Parathyroid adenoma (tissue), 2 donors: ENCODE measurements around the gene SOCS3.
"Not testable (repeated sequence)": the region's sequence is repeated elsewhere in the genome, so short reads cannot be mapped to it uniquely, and the experiment has no call there.

Source experiments
- H2AFZ ChIP-seq: fragments of 300-600 bp; sonication (generic); one replicate; pipeline ENCODE4 v1.7.0; 2017; ENCODE audit warnings: antibody characterized with exemption, mild to moderate bottlenecking
- H3K27ac ChIP-seq: fragments of 300-600 bp; sonication (generic); one replicate; pipeline ENCODE4 v1.7.0; 2017
- H3K27me3 ChIP-seq: fragments of 300-600 bp; sonication (generic); one replicate; pipeline ENCODE4 v1.7.0; 2017; ENCODE audit warnings: low read length; ENCODE audit not compliant: control insufficient read depth, insufficient read depth
- H3K36me3 ChIP-seq: fragments of 300-600 bp; sonication (generic); one replicate; pipeline ENCODE4 v1.7.0; 2017; ENCODE audit warnings: low read length; ENCODE audit not compliant: control insufficient read depth, insufficient read depth
- H3K4me1 ChIP-seq: fragments of 300-600 bp; sonication (generic); one replicate; pipeline ENCODE4 v1.7.0; 2017; ENCODE audit warnings: control low read depth
- H3K4me2 ChIP-seq: fragments of 300-600 bp; sonication (generic); one replicate; pipeline ENCODE4 v1.7.0; 2017; ENCODE audit warnings: low read length
- H3K4me3 ChIP-seq: fragments of 300-600 bp; sonication (generic); one replicate; pipeline ENCODE4 v1.7.0; 2017; ENCODE audit warnings: low read depth, low read length
- H3K79me2 ChIP-seq: fragments of 300-600 bp; sonication (generic); one replicate; pipeline ENCODE4 v1.7.0; 2017; ENCODE audit warnings: control low read depth
- H3K9ac ChIP-seq: fragments of 300-600 bp; sonication (generic); one replicate; pipeline ENCODE4 v1.7.0; 2017; ENCODE audit warnings: mild to moderate bottlenecking
- H3K9me3 ChIP-seq: fragments of 300-600 bp; sonication (generic); one replicate; pipeline ENCODE4 v1.7.0; 2017; ENCODE audit warnings: low read length; ENCODE audit not compliant: control insufficient read depth
- CTCF ChIP-seq: fragments of 300-600 bp; sonication (generic); IDR thresholded peaks from one replicate; pipeline ENCODE4 v1.7.0; 2017; ENCODE audit warnings: antibody characterized with exemption, mild to moderate bottlenecking
- donor health status: primary hyperparathyroidism.

The SOCS3 gene

GRCh38 chr17:78337244-78338109 lies 22.4 kb downstream of the SOCS3 start:
- H3K27me3 ChIP-seq: no peaks in the 10 kb centered on the region
- H3K9ac ChIP-seq: no peak overlapping the region
- H3K9me3 ChIP-seq: no peaks in the 10 kb centered on the region
- H3K27ac ChIP-seq: no peak overlapping the region
- H3K79me2 ChIP-seq: no peaks in the 10 kb centered on the region
- no peaks in the 10 kb centered on the region for H3K36me3 ChIP-seq
- H3K4me3 ChIP-seq: no peak overlapping the region
- no peak overlapping the region for H3K4me2 ChIP-seq
- no peaks in the 10 kb centered on the region for H3K4me1 ChIP-seq
- H2AFZ ChIP-seq: no peak overlapping the region
- no peak for TF ChIP-seq CTCF

GRCh38 chr17:78335209-78335608 lies 24.7 kb downstream of the SOCS3 start:
- no peak overlapping the region for H2AFZ ChIP-seq
- no peaks in the 10 kb centered on the region for H3K36me3 ChIP-seq
- H3K9ac ChIP-seq: no peak overlapping the region
- no peak for TF ChIP-seq CTCF
- H3K4me2 ChIP-seq: no peak overlapping the region
- no peaks in the 10 kb centered on the region for H3K79me2 ChIP-seq
- no peaks in the 10 kb centered on the region for H3K4me1 ChIP-seq
- no peaks in the 10 kb centered on the region for H3K27me3 ChIP-seq
- no peaks in the 10 kb centered on the region for H3K9me3 ChIP-seq
- H3K27ac ChIP-seq: no peak overlapping the region
- H3K4me3 ChIP-seq: no peak overlapping the region

- H3K4me3 ChIP-seq: no peak overlapping the region
- no peak for TF ChIP-seq CTCF
- no peaks in the 10 kb centered on the region for H3K27me3 ChIP-seq
- no peaks in the 10 kb centered on the region for H3K9me3 ChIP-seq
- H3K36me3 ChIP-seq: no peaks in the 10 kb centered on the region
- H3K4me2 ChIP-seq: no peak overlapping the region
- no peaks in the 10 kb centered on the region for H3K4me1 ChIP-seq
- no peak overlapping the region for H2AFZ ChIP-seq
- no peaks in the 10 kb centered on the region for H3K79me2 ChIP-seq
- no peak overlapping the region for H3K27ac ChIP-seq
- no peak overlapping the region for H3K9ac ChIP-seq
Measured at GRCh38 chr17:78332991-78333390, 26.9 kb downstream of the SOCS3 start.

- H3K36me3 ChIP-seq, H3K9me3 ChIP-seq, H3K27ac ChIP-seq, H3K4me2 ChIP-seq, H3K4me1 ChIP-seq, H2AFZ ChIP-seq, H3K4me3 ChIP-seq, H3K79me2 ChIP-seq, H3K27me3 ChIP-seq, H3K9ac ChIP-seq: not testable (repeated sequence)
Measured at GRCh38 chr17:78331355-78331754, 28.5 kb downstream of the SOCS3 start.

- Histone ChIP-seq H3K27me3 (no peaks in the 10 kb centered on the region), H3K4me3 (no peak overlapping the region)
Measured at GRCh38 chr17:78330570-78331224, 29.2 kb downstream of the SOCS3 start.

More at GRCh38 chr17:78330570-78331224, 29.2 kb downstream of the SOCS3 start:
- Histone ChIP-seq H2AFZ (no peak overlapping the region), H3K9me3 (no peaks in the 10 kb centered on the region), H3K4me2 (no peak overlapping the region), H3K4me1 (no peaks in the 10 kb centered on the region), H3K27ac (no peak overlapping the region), H3K36me3 (no peaks in the 10 kb centered on the region), H3K9ac (no peak overlapping the region), H3K79me2 (no peaks in the 10 kb centered on the region)
- TF ChIP-seq CTCF: no peak
